ENCODE data around the gene ITGA11. TPM values are rescaled to one million over a fixed set of nuclear protein-coding genes. Genes with fewer than 3 reads are reported as not detected.

Gene ITGA11
- total RNA-seq, 5 donors from 2014 or later (not counting 1 experiment from before 2014, with no cell fraction given), result 0.07 to 0.95 (median 0.18) TPM; not detected in 2

DNA sequence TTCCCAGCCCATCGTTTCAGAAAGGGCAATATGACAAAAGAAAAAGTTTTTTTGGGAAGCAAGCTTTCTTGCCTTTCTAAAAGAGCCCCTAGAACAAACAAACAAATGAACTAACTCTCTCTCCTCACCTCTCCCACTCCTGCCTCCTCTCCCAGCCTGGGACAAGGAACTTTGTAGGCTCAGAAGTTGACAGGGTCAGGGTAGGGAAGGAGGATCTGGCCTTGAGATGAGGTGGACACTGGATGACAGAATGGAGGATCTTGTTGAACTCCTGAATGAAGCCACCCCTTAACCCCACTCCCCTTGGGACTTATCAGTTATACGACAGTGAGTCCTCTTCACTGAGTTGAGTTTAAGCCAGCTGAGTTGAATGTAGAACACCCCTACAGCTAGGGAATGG lies 1.6 kb upstream of the ITGA11 start:
- H3K27me3 Mint-ChIP-seq, result peaks cover 50 to 60% of the 10 kb centered on the region in 2 donors
- no peak overlapping the region for H3K4me3 ChIP-seq (ENCODE audit: control insufficient read depth in 1 of 2, extremely low read depth in 1 of 2, low read length in 1 of 2)
- H3K4me3 Mint-ChIP-seq, result no peak overlapping the region
- peaks cover 4 to 48% of the 10 kb centered on the region in 2 experiments for H3K27me3 ChIP-seq (replicated peaks in 1 of 2; ENCODE audit: control insufficient read depth in 2 of 2, extremely low read depth in 1 of 2, insufficient read depth in 2 of 2, low read length in 1 of 2)
- no peaks in the 10 kb centered on the region for H3K9me3 Mint-ChIP-seq
- ATAC-seq (replicated peaks in 1 of 4) (no peak), DNase-seq (no peak)
- no peaks in the 10 kb centered on the region for H3K9me3 ChIP-seq
- whole genome bisulfite sequencing (ENCODE audit: insufficient coverage), result 100% methylated on average over 1 of the region's 2 CpGs
- ChIA-PET CTCF (no interaction called here), POLR2A (no interaction called here)
- H3K4me1 ChIP-seq (ENCODE audit: control insufficient read depth in 1 of 2, extremely low read depth in 1 of 2, insufficient read depth in 2 of 2, low read length in 2 of 2), result peaks cover 0 to 3% of the 10 kb centered on the region in 2 experiments
- no peak overlapping the region for H3K27ac Mint-ChIP-seq
- no peak overlapping the region for H3K27ac ChIP-seq (ENCODE audit: low read length)
- no peaks in the 10 kb centered on the region for H3K36me3 Mint-ChIP-seq
- H3K36me3 ChIP-seq (ENCODE audit: control insufficient read depth in 2 of 2, extremely low read depth in 1 of 2, insufficient read depth in 1 of 2, low read length in 1 of 2), result no peaks in the 10 kb centered on the region
- H3K4me1 Mint-ChIP-seq, result peaks cover 4 to 9% (median 5%) of the 10 kb centered on the region in 3 donors

DNA sequence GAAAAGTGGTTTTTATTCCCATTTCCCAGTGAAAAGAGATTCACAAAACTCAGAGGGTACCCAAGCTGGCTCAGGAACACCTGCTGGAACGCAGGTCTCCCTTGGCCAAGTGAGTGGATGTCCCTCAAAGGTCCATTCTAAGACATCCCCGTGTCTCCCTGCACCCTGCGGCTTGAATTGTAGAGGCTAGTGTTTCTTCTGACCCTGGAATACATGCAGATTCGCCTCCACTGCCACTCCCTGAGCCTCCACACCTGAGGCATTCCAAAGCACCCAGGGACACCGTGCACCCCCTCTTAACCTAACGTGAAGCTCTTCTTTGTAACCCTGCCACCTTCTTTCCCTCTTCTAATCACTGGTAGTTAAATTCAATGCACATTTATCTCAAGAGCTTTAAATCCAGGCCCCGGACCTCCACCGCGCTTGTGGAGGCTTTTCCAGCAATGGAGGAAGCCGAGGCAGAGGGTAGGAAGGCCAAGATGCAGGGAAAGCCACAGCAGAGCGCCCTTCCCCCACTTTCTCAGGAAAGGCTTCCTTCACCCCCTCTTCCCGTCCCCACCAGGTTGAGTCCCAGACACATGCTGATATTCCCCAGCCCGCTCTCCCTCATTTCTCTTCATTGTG lies 590 bp upstream of the ITGA11 start:
- H3K27me3 ChIP-seq (replicated peaks in 1 of 2; ENCODE audit: control insufficient read depth in 2 of 2, extremely low read depth in 1 of 2, insufficient read depth in 2 of 2, low read length in 1 of 2), result peaks cover 4 to 45% of the 10 kb centered on the region in 2 experiments
- DNase-seq (no peak), ATAC-seq (replicated peaks in 1 of 4) (no peak)
- Mint-ChIP-seq H3K27me3 (peaks cover 52 to 59% of the 10 kb centered on the region in 2 donors), H3K36me3 (no peaks in the 10 kb centered on the region), H3K4me3 (peak overlapping the region in 1 of 3 donors; percentile 4), H3K9me3 (no peaks in the 10 kb centered on the region), H3K4me1 (peaks cover 4 to 9% (median 5%) of the 10 kb centered on the region in 3 donors), H3K27ac (no peak overlapping the region)
- no peak overlapping the region for H3K27ac ChIP-seq (ENCODE audit: low read length)
- no peaks in the 10 kb centered on the region for H3K9me3 ChIP-seq
- peaks cover 0 to 3% of the 10 kb centered on the region in 2 experiments for H3K4me1 ChIP-seq (ENCODE audit: control insufficient read depth in 1 of 2, extremely low read depth in 1 of 2, insufficient read depth in 2 of 2, low read length in 2 of 2)
- no peaks in the 10 kb centered on the region for H3K36me3 ChIP-seq (ENCODE audit: control insufficient read depth in 2 of 2, extremely low read depth in 1 of 2, insufficient read depth in 1 of 2, low read length in 1 of 2)
- H3K4me3 ChIP-seq (ENCODE audit: control insufficient read depth in 1 of 2, extremely low read depth in 1 of 2, low read length in 1 of 2), result no peak overlapping the region
- ChIA-PET CTCF (no interaction called here), POLR2A (no interaction called here)
- 59% methylated on average over 10 of the region's 13 CpGs for WGBS (ENCODE audit: insufficient coverage)

DNA sequence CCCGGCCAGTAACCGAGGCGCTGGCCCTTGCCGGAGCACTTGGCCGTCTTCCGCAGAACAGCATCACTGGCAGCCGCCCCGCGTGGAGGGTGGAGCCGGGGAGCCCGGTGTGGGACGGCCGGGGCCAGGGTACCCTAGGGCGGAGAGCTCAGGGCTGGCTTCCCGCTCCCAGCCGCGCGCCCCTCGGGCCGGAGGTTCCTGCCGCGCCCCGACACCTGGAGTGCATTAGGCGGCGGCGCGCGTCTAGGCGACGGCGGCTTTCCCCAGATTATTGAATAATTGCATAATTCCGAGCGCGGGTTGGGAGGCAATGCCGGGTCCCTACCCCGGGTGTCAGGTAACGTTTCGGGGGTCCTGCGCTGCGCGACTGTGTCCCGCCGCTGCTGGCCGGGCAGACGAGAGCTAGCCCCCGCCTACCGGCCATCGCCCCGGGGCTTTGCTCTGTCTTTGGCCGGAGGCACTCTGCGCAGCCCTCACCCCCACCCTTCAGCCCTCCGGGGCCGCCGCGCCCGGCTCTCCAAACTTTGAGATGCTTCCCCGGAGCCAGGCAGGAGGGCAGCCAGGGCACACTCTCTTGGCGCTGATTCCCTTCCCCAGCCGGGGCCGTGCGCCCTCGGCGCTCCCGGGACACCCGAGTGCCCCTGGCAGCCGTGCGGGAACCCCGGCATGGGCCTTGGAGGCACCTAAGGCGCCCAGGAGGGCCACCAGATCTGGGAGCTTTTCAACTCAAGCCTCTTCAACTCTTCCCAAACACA lies 749 bp downstream of the ITGA11 start:
- no peaks in the 10 kb centered on the region for H3K9me3 Mint-ChIP-seq
- DNase-seq (no peak), ATAC-seq (replicated peaks in 1 of 4) (no peak)
- Histone ChIP-seq H3K4me1 (ENCODE audit: control insufficient read depth in 1 of 2, extremely low read depth in 1 of 2, insufficient read depth in 2 of 2, low read length in 2 of 2) (peaks cover 0 to 3% of the 10 kb centered on the region in 2 experiments), H3K36me3 (ENCODE audit: control insufficient read depth in 2 of 2, extremely low read depth in 1 of 2, insufficient read depth in 1 of 2, low read length in 1 of 2) (no peaks in the 10 kb centered on the region), H3K9me3 (no peaks in the 10 kb centered on the region), H3K4me3 (ENCODE audit: control insufficient read depth in 1 of 2, extremely low read depth in 1 of 2, low read length in 1 of 2) (no peak overlapping the region), H3K27ac (ENCODE audit: low read length) (no peak overlapping the region), H3K27me3 (replicated peaks in 1 of 2; ENCODE audit: control insufficient read depth in 2 of 2, extremely low read depth in 1 of 2, insufficient read depth in 2 of 2, low read length in 1 of 2) (peaks cover 4 to 45% of the 10 kb centered on the region in 2 experiments)
- H3K27ac Mint-ChIP-seq, result no peak overlapping the region
- CTCF ChIA-PET, result no interaction called here
- H3K4me3 Mint-ChIP-seq, result no peak overlapping the region
- WGBS (ENCODE audit: insufficient coverage), result 7% methylated on average over 69 of the region's 69 CpGs
- POLR2A ChIA-PET, result no interaction called here
- peaks cover 4 to 9% (median 5%) of the 10 kb centered on the region in 3 donors for H3K4me1 Mint-ChIP-seq
- H3K27me3 Mint-ChIP-seq, result peaks cover 48 to 52% of the 10 kb centered on the region in 2 donors
- H3K36me3 Mint-ChIP-seq, result no peaks in the 10 kb centered on the region

DNA sequence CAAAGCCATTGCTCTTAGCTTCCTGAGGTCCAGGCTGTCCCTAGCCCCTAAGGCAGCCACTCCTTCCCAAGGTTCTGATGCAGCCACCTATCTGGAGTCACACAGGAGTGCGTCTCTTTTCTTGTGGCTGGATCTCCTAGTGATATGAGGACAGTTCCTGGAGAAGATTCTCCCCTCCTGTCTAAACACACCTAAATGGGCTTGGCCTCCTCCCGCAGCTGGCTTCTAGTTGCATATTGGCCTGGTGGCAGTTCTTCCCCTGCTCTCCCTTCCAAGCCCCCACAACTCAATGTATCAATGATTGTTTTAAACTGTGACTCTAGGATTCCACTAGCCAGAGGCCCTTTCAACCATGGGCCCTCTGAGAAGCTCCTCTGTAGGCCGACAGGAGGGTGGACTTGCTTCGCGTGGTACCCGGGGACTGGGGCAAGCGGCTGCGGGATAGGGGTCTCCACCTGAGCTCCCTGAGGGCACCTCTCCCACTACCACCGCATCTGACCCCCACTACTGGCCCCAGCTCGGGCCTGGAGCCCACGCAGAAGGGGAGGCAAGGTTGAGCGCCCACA lies 1.4 kb downstream of the ITGA11 start:
- ATAC-seq (replicated peaks in 1 of 4) (no peak), DNase-seq (no peak)
- Mint-ChIP-seq H3K4me1 (peaks cover 4 to 9% (median 5%) of the 10 kb centered on the region in 3 donors), H3K4me3 (no peak overlapping the region), H3K27ac (no peak overlapping the region), H3K9me3 (no peaks in the 10 kb centered on the region), H3K36me3 (no peaks in the 10 kb centered on the region), H3K27me3 (peaks cover 44 to 52% of the 10 kb centered on the region in 2 donors)
- Histone ChIP-seq H3K27ac (ENCODE audit: low read length) (no peak overlapping the region), H3K36me3 (ENCODE audit: control insufficient read depth in 2 of 2, extremely low read depth in 1 of 2, insufficient read depth in 1 of 2, low read length in 1 of 2) (no peaks in the 10 kb centered on the region), H3K4me1 (ENCODE audit: control insufficient read depth in 1 of 2, extremely low read depth in 1 of 2, insufficient read depth in 2 of 2, low read length in 2 of 2) (peaks cover 0 to 3% of the 10 kb centered on the region in 2 experiments), H3K4me3 (ENCODE audit: control insufficient read depth in 1 of 2, extremely low read depth in 1 of 2, low read length in 1 of 2) (no peak overlapping the region), H3K27me3 (replicated peaks in 1 of 2; ENCODE audit: control insufficient read depth in 2 of 2, extremely low read depth in 1 of 2, insufficient read depth in 2 of 2, low read length in 1 of 2) (peaks cover 4 to 52% of the 10 kb centered on the region in 2 experiments), H3K9me3 (no peaks in the 10 kb centered on the region)
- WGBS (ENCODE audit: insufficient coverage), result 68% methylated on average over 9 of the region's 12 CpGs
- ChIA-PET POLR2A (no interaction called here), CTCF (no interaction called here)

DNA sequence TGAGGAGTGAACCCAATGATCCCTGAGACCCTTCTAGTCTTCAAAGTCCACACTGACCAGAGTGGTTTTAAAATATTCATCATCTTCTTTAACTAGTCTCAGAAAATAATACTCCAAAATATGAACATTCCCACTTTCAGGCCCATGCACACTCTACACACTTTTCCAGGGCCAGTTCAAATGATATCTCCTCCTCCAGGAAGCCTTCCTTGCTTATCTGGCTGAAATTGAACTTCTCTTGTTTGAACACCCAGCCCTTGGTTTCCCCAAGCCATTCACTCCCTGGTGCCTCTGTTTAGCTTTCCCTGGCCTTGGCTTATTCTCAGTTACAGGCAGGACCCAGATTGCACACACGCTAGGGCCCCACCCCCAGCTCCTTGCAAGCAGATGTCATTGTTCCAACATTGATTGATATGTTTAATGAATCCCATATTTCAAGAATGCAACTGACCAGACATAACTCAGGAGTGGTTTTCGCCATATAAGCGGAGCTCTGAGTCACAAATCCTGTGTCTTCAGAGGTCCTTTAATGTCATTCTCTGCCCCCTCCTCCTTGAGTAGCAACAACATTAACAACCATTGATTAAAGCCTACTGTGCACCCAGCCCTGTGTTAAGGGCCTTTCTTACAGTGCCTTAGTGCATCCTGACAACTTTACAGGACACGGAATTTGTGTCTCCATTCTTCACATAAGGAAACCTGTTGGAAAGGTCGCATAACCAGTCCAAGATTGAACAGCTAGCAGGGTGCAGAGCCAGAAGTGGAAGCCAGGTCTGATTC lies 2.1 kb downstream of the ITGA11 start:
- Histone ChIP-seq H3K27ac (ENCODE audit: low read length) (no peak overlapping the region), H3K4me1 (ENCODE audit: control insufficient read depth in 1 of 2, extremely low read depth in 1 of 2, insufficient read depth in 2 of 2, low read length in 2 of 2) (peaks cover 0 to 3% of the 10 kb centered on the region in 2 experiments), H3K27me3 (replicated peaks in 1 of 2; ENCODE audit: control insufficient read depth in 2 of 2, extremely low read depth in 1 of 2, insufficient read depth in 2 of 2, low read length in 1 of 2) (peaks cover 4 to 54% of the 10 kb centered on the region in 2 experiments), H3K36me3 (ENCODE audit: control insufficient read depth in 2 of 2, extremely low read depth in 1 of 2, insufficient read depth in 1 of 2, low read length in 1 of 2) (no peaks in the 10 kb centered on the region), H3K9me3 (no peaks in the 10 kb centered on the region), H3K4me3 (ENCODE audit: control insufficient read depth in 1 of 2, extremely low read depth in 1 of 2, low read length in 1 of 2) (no peak overlapping the region)
- Mint-ChIP-seq H3K4me3 (no peak overlapping the region), H3K27ac (no peak overlapping the region), H3K4me1 (peaks cover 4 to 9% (median 5%) of the 10 kb centered on the region in 3 donors), H3K27me3 (peaks cover 42 to 50% of the 10 kb centered on the region in 2 donors), H3K36me3 (no peaks in the 10 kb centered on the region), H3K9me3 (no peaks in the 10 kb centered on the region)
- DNase-seq, result no peak
- ATAC-seq (replicated peaks in 1 of 4), result no peak
- WGBS (ENCODE audit: insufficient coverage), result 94% methylated on average over 4 of the region's 5 CpGs
- ChIA-PET POLR2A (no interaction called here), CTCF (no interaction called here)

DNA sequence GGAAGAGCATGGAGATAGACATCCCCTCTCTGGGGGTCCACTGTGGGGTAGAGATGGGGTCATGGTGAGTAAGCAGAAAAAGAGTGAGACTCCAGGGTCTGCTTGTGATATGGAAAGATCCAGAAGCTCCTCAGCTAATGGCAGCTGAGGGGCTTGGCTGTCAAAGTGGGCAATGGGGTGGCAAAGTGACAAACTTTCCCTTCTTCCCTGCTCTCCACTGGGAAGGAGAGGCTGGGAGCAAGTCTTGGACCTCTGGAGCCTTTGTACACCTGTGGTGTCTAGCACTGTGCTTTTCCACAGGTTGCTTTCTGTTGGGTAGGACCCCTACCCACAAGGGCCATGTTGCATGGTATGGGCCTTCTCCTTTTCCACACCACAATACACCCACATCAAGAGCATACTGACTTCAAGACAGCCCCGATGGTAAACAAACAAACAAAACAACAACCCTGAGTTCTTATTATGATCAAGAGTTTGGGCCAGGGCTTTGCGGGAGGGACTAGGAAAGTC lies 3.5 kb downstream of the ITGA11 start:
- Histone ChIP-seq H3K27me3 (replicated peaks in 1 of 2; ENCODE audit: control insufficient read depth in 2 of 2, extremely low read depth in 1 of 2, insufficient read depth in 2 of 2, low read length in 1 of 2) (peaks cover 4 to 50% of the 10 kb centered on the region in 2 experiments), H3K9me3 (no peaks in the 10 kb centered on the region), H3K27ac (ENCODE audit: low read length) (no peak overlapping the region), H3K36me3 (ENCODE audit: control insufficient read depth in 2 of 2, extremely low read depth in 1 of 2, insufficient read depth in 1 of 2, low read length in 1 of 2) (no peaks in the 10 kb centered on the region), H3K4me1 (ENCODE audit: control insufficient read depth in 1 of 2, extremely low read depth in 1 of 2, insufficient read depth in 2 of 2, low read length in 2 of 2) (peaks cover 0 to 3% of the 10 kb centered on the region in 2 experiments), H3K4me3 (ENCODE audit: control insufficient read depth in 1 of 2, extremely low read depth in 1 of 2, low read length in 1 of 2) (no peak overlapping the region)
- peaks cover 4 to 9% (median 5%) of the 10 kb centered on the region in 3 donors for H3K4me1 Mint-ChIP-seq
- no peak overlapping the region for H3K4me3 Mint-ChIP-seq
- ChIA-PET CTCF (no interaction called here), POLR2A (no interaction called here)
- no peaks in the 10 kb centered on the region for H3K36me3 Mint-ChIP-seq
- no peak overlapping the region for H3K27ac Mint-ChIP-seq
- H3K27me3 Mint-ChIP-seq, result peaks cover 37 to 39% of the 10 kb centered on the region in 2 donors
- WGBS (ENCODE audit: insufficient coverage), result no CpG with 5 or more reads among the region's 2 CpGs
- no peaks in the 10 kb centered on the region for H3K9me3 Mint-ChIP-seq
- no peak for ATAC-seq (replicated peaks in 1 of 4)
- DNase-seq, result no peak
